BJ (cell line): ENCODE results near the gene SPSB1. TPM values are rescaled to one million over a fixed set of nuclear protein-coding genes. Genes with fewer than 3 reads are reported as not detected.

ENCODE experiments used
- CTCF ChIA-PET: fragments of 350-600 bp; formaldehyde crosslinking; extraction: SDS; loops from one replicate; lab custom pipeline; 2021; ENCODE audit warnings: antibody characterized with exemption, inconsistent platforms; lab: Yijun Ruan, JAX
- POLR2A ChIA-PET: fragments of 300-600 bp; sonication (Branson Sonifier 250); formaldehyde crosslinking; extraction: SDS; loops from one replicate; lab custom pipeline; 2021; ENCODE audit warnings: antibody characterized with exemption; lab: Charles Lee
- DNase-seq: peaks from one replicate; pipeline ENCODE4 v3.0.0-alpha.2; 2011; ENCODE audit warnings: low read depth
- H3K27me3 ChIP-seq: 2 replicates; pipeline ENCODE4 v1.6.0; 2011; ENCODE audit warnings: low read length; ENCODE audit not compliant: control insufficient read depth, insufficient read depth
- H3K36me3 ChIP-seq: 2 replicates; pipeline ENCODE4 v1.5.1; 2011; ENCODE audit warnings: low read length; ENCODE audit not compliant: control insufficient read depth, insufficient read depth
- H3K4me3 ChIP-seq: 2 replicates; pipeline ENCODE4 v1.5.1; 2011; ENCODE audit warnings: low read depth, mild to moderate bottlenecking, control low read depth, low read length
- polyA plus RNA-seq: library from polyadenylated mRNA; depleted of rRNA; stranded (reverse); fragments of >200 nt; gene quantifications from 2 replicates; pipeline ENCODE4 v1.2.3, GENCODE V29; 2011
- TF ChIP-seq, protein P1 (sequence below): IDR thresholded peaks from 2 replicates; pipeline ENCODE4 v1.5.1; 2011; ENCODE audit warnings: low read depth, mild to moderate bottlenecking, control low read depth, inconsistent platforms, low read length, moderate library complexity; ENCODE audit not compliant: insufficient read depth

The SPSB1 gene
- polyA plus RNA-seq, 1 experiment: 19.8 TPM

GRCh38 chr1:9328715-9329114 lies 36.0 kb downstream of the SPSB1 start:
- DNase-seq: no peak
- CTCF ChIA-PET: no interaction called here
- POLR2A ChIA-PET: no interaction called here
- Histone ChIP-seq H3K4me3 (no peak overlapping the region), H3K27me3 (no peaks in the 10 kb centered on the region), H3K36me3 (no peaks in the 10 kb centered on the region; the same call in 1 of the 2 replicates)
- TF ChIP-seq, protein P1, sequence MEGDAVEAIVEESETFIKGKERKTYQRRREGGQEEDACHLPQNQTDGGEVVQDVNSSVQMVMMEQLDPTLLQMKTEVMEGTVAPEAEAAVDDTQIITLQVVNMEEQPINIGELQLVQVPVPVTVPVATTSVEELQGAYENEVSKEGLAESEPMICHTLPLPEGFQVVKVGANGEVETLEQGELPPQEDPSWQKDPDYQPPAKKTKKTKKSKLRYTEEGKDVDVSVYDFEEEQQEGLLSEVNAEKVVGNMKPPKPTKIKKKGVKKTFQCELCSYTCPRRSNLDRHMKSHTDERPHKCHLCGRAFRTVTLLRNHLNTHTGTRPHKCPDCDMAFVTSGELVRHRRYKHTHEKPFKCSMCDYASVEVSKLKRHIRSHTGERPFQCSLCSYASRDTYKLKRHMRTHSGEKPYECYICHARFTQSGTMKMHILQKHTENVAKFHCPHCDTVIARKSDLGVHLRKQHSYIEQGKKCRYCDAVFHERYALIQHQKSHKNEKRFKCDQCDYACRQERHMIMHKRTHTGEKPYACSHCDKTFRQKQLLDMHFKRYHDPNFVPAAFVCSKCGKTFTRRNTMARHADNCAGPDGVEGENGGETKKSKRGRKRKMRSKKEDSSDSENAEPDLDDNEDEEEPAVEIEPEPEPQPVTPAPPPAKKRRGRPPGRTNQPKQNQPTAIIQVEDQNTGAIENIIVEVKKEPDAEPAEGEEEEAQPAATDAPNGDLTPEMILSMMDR: no peak

DNA sequence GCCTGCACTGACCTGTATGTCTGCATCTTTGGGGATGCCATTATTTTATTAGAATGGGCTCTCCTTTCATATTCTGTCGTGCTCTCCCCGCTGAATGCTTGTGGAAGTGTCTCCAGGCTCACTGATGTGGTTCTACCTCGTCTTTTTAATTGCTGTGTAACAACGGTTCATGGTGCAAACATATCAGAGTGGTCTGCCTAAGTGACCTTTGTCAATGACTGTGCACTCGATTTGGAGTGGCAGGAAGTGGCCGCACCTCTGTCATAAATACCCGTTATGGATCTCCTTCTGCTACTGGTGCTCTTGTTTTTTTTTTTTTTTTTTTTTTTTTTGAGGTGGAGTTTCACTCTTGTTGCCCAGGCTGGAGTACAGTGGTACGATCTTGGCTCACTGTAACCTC lies 38.3 kb downstream of the SPSB1 start:
- TF ChIP-seq, protein P1: no peak
- ChIA-PET CTCF (no interaction called here), POLR2A (no interaction called here)
- Histone ChIP-seq H3K27me3 (no peaks in the 10 kb centered on the region), H3K36me3 (no peaks in the 10 kb centered on the region; the same call in 1 of the 2 replicates), H3K4me3 (no peak overlapping the region)
- no peak for DNase-seq

GRCh38 chr1:9331558-9332346 lies 39.1 kb downstream of the SPSB1 start:
- DNase-seq: no peak
- H3K4me3 ChIP-seq: no peak overlapping the region
- CTCF ChIA-PET: no interaction called here
- POLR2A ChIA-PET: no interaction called here
- TF ChIP-seq, protein P1: no peak
- H3K27me3 ChIP-seq: no peaks in the 10 kb centered on the region
- no peaks in the 10 kb centered on the region; the same call in 1 of the 2 replicates for H3K36me3 ChIP-seq

GRCh38 chr1:9332513-9333143 lies 39.9 kb downstream of the SPSB1 start:
- DNase-seq: no peak
- Histone ChIP-seq H3K27me3 (no peaks in the 10 kb centered on the region), H3K36me3 (no peaks in the 10 kb centered on the region; the same call in none of the 2 replicates), H3K4me3 (no peak overlapping the region)
- TF ChIP-seq, protein P1: no peak
- POLR2A ChIA-PET: no interaction called here
- CTCF ChIA-PET: no interaction called here

- DNase-seq: no peak
- Histone ChIP-seq H3K4me3 (no peak overlapping the region), H3K36me3 (no peaks in the 10 kb centered on the region; the same call in 1 of the 2 replicates), H3K27me3 (no peaks in the 10 kb centered on the region)
- TF ChIP-seq, protein P1: no peak
- ChIA-PET CTCF (no interaction called here), POLR2A (no interaction called here)
Observed at GRCh38 chr1:9338397-9339246, 45.9 kb downstream of the SPSB1 start.
